Gastrocnemius medialis (tissue), 4 donors: ENCODE data around the gene CD274. TPM values are rescaled to one million over a fixed set of nuclear protein-coding genes. Genes with fewer than 3 reads are reported as not detected.

ENCODE experiments used
- ATAC-seq, 2 donors: fragments of 150-250 bp; one replicate each; pipeline ENCODE4 v1.9.1; 2016
- DNase-seq, 2 donors: peaks; one replicate each; pipeline ENCODE4 v3.0.0-alpha.2; 2019
- H3K27ac ChIP-seq, 4 donors: fragments of 200-600 bp; sonication (generic); 1 replicate in 1 of 4; 2 replicates in 3 of 4; pipeline ENCODE4 v1.5.1; 2016 to 2018; ENCODE audit warnings: mild to moderate bottlenecking in 2 of 4, moderate library complexity in 1 of 4
- H3K27me3 ChIP-seq, 3 donors: fragments of 200-600 bp; sonication (generic) in 2 of 3; 1 replicate in 1 of 3; 2 replicates in 2 of 3; pipeline versions ENCODE4 v1.5.1 to v1.6.0; 2016 to 2019; ENCODE audit warnings: mild to moderate bottlenecking in 1 of 3, moderate library complexity in 1 of 3
- H3K36me3 ChIP-seq, 2 donors: fragments of 200-600 bp; sonication (generic) in 1 of 2; one replicate each; pipeline ENCODE4 v1.5.1; 2017 to 2018
- H3K4me1 ChIP-seq, 2 donors: fragments of 200-600 bp; sonication (generic) in 1 of 2; one replicate each; pipeline ENCODE4 v1.5.1; 2016 to 2017; ENCODE audit warnings: mild to moderate bottlenecking in 2 of 2
- H3K4me3 ChIP-seq, 4 donors: fragments of 200-600 bp; sonication (generic) in 3 of 4; 1 replicate in 1 of 4; 2 replicates in 3 of 4; pipeline ENCODE4 v1.5.1; 2016 to 2019; ENCODE audit warnings: mild to moderate bottlenecking in 2 of 4
- H3K9me3 ChIP-seq, 3 donors: fragments of 200-600 bp; sonication (generic) in 2 of 3; 1 replicate in 1 of 3; 2 replicates in 2 of 3; pipeline ENCODE4 v1.5.1; 2016 to 2019
- CTCF ChIP-seq, 5 experiments: fragments of 450-650 bp in 3 of 5; fragments of 200-600 bp in 2 of 5; sonication (generic) in 2 of 5; IDR thresholded peaks in 4 of 5; conservative IDR thresholded peaks in 1 of 5; 1 replicate in 4 of 5; 2 replicates in 1 of 5; pipeline ENCODE4 v1.5.1; 2016 to 2019; ENCODE audit warnings: antibody characterized with exemption in 5 of 5, mild to moderate bottlenecking in 3 of 5, moderate library complexity in 3 of 5
- POLR2A ChIP-seq, 2 donors: fragments of 450-650 bp; IDR thresholded peaks; one replicate each; pipeline ENCODE4 v1.6.1; 2017; ENCODE audit warnings: antibody characterized with exemption in 2 of 2, mild to moderate bottlenecking in 2 of 2, moderate library complexity in 2 of 2
- in situ Hi-C, 4 donors: fragments of 200-750 bp; cut with MboI; loops; one replicate each; pipeline versions ENCODE4 v1.15.0 to v1.8.0; 2017; ENCODE audit warnings: low sequenced_read_pairs in 4 of 4
- intact Hi-C: fragments of 100-400 bp; cut with DNase I; formaldehyde crosslinking; loops from one replicate; pipeline ENCODE4 v1.15.1; 2023; ENCODE audit warnings: low total_unique reads
- total RNA-seq, 4 donors: library from RNA; depleted of rRNA; stranded (reverse); fragments of >200 nt; gene quantifications; one replicate each; pipeline versions ENCODE4 v1.1.0 to v1.2.3, GENCODE V29; 2016

CD274 gene
- total RNA-seq, 4 donors from 2014 or later, result 0.61 to 7.2 (median 1.6) TPM

GRCh38 chr9:5445886-5446285 lies 4.5 kb upstream of the CD274 start:
- in situ Hi-C loops, result loop anchor here (5.0 to 25.0 kb wide), 5 partner anchors 136 to 759 kb away; partner anchors contain the start of genes CDC37L1 (in 1 of the 4) and RCL1 (in 1 of the 4)
- Histone ChIP-seq H3K4me3 (no peak overlapping the region), H3K27ac (no peak overlapping the region), H3K4me1 (peaks cover 1 to 10% of the 10 kb centered on the region in 2 donors), H3K36me3 (no peaks in the 10 kb centered on the region), H3K27me3 (no peaks in the 10 kb centered on the region), H3K9me3 (no peaks in the 10 kb centered on the region)
- intact Hi-C loops, result loop anchor here (10.0 kb wide), 2 partner anchors 701 to 781 kb away; partner anchors contain the start of genes AK3, PLPP6 and SPATA6L
- TF ChIP-seq CTCF (IDR thresholded peaks at IDR 0.05 in 4 of 5, conservative IDR thresholded peaks at IDR 0.05 in 1 of 5) (no peak), POLR2A (IDR thresholded peaks at IDR 0.05) (no peak)
- ATAC-seq (no peak), DNase-seq (no peak)

- Histone ChIP-seq H3K36me3 (no peaks in the 10 kb centered on the region), H3K4me1 (peaks cover 7 to 17% of the 10 kb centered on the region in 2 donors), H3K27ac (no peak overlapping the region), H3K4me3 (no peak overlapping the region), H3K27me3 (no peaks in the 10 kb centered on the region), H3K9me3 (no peaks in the 10 kb centered on the region)
- in situ Hi-C loops, result loop anchor here (5.0 to 25.0 kb wide), 5 partner anchors 136 to 759 kb away; partner anchors contain the start of genes CDC37L1 (in 1 of the 4) and RCL1 (in 1 of the 4)
- DNase-seq, result no peak
- TF ChIP-seq CTCF (IDR thresholded peaks at IDR 0.05 in 4 of 5, conservative IDR thresholded peaks at IDR 0.05 in 1 of 5) (no peak), POLR2A (IDR thresholded peaks at IDR 0.05) (no peak)
- ATAC-seq, result no peak
- intact Hi-C loops, result loop anchor here (10.0 kb wide), 2 partner anchors 702 to 782 kb away; partner anchors contain the start of genes AK3, PLPP6 and SPATA6L
Measured at GRCh38 chr9:5446451-5447236, 3.7 kb upstream of the CD274 start.

GRCh38 chr9:5447337-5447736 lies 3.0 kb upstream of the CD274 start:
- Histone ChIP-seq H3K9me3 (no peaks in the 10 kb centered on the region), H3K4me1 (peaks cover 7 to 17% of the 10 kb centered on the region in 2 donors), H3K36me3 (no peaks in the 10 kb centered on the region), H3K4me3 (no peak overlapping the region), H3K27ac (no peak overlapping the region), H3K27me3 (no peaks in the 10 kb centered on the region)
- ATAC-seq (no peak), DNase-seq (no peak)
- in situ Hi-C loops, result loop anchor here (5.0 to 25.0 kb wide), 5 partner anchors 135 to 760 kb away; partner anchors contain the start of genes CDC37L1 (in 1 of the 4) and RCL1 (in 1 of the 4)
- TF ChIP-seq CTCF (IDR thresholded peaks at IDR 0.05 in 4 of 5, conservative IDR thresholded peaks at IDR 0.05 in 1 of 5) (no peak), POLR2A (IDR thresholded peaks at IDR 0.05) (no peak)
- intact Hi-C loops, result loop anchor here (10.0 kb wide), 2 partner anchors 703 to 783 kb away; partner anchors contain the start of genes AK3, PLPP6 and SPATA6L

GRCh38 chr9:5448016-5448415 lies 2.3 kb upstream of the CD274 start:
- Histone ChIP-seq H3K27ac (no peak overlapping the region), H3K36me3 (no peaks in the 10 kb centered on the region), H3K27me3 (no peaks in the 10 kb centered on the region), H3K4me3 (no peak overlapping the region), H3K4me1 (peaks cover 8 to 17% of the 10 kb centered on the region in 2 donors), H3K9me3 (no peaks in the 10 kb centered on the region)
- TF ChIP-seq CTCF (IDR thresholded peaks at IDR 0.05 in 4 of 5, conservative IDR thresholded peaks at IDR 0.05 in 1 of 5), result no peak
- no peak for TF ChIP-seq POLR2A (IDR thresholded peaks at IDR 0.05)
- intact Hi-C loops, result loop anchor here (10.0 kb wide), 2 partner anchors 703 to 783 kb away; partner anchors contain the start of genes AK3, PLPP6 and SPATA6L
- in situ Hi-C loops, result loop anchor here (5.0 to 25.0 kb wide), 5 partner anchors 134 to 761 kb away; partner anchors contain the start of genes CDC37L1 (in 1 of the 4) and RCL1 (in 1 of the 4)
- DNase-seq (no peak), ATAC-seq (no peak)
